GM12891 (cell line): Measurements from ENCODE around the gene TMEM222.

Experiments used
- DNase-seq: peaks from one replicate; pipeline ENCODE4 v3.0.0; 2011; ENCODE audit warnings: low spot score; ENCODE audit not compliant: insufficient read length
- FAIRE-seq: peaks from 2 replicates; lab custom pipeline; 2011; peaks lifted over from hg19 to GRCh38; lab: Jason Lieb, UNC
- PAX5 ChIP-seq: IDR thresholded peaks from 2 replicates; pipeline ENCODE4 v1.6.1; 2011; ENCODE audit warnings: low read length, moderate library complexity, mild to moderate bottlenecking; ENCODE audit not compliant: insufficient read depth, severe bottlenecking
- POLR2A ChIP-seq: IDR thresholded peaks from 2 replicates; pipeline ENCODE4 v1.6.1; 2011; ENCODE audit warnings: low read depth, low read length, control low read depth
- POLR2AphosphoS5 ChIP-seq: IDR thresholded peaks from 2 replicates; pipeline ENCODE4 v1.6.1; 2011; ENCODE audit warnings: low read depth, low read length, control low read depth
- POU2F2 ChIP-seq: IDR thresholded peaks from 2 replicates; pipeline ENCODE4 v1.6.1; 2011; ENCODE audit warnings: low read depth, mild to moderate bottlenecking, control low read depth, low read length, moderate library complexity
- SPI1 ChIP-seq: IDR thresholded peaks from 2 replicates; pipeline ENCODE4 v1.6.1; 2011; ENCODE audit warnings: low read depth, low read length, control low read depth
- TAF1 ChIP-seq: IDR thresholded peaks from 2 replicates; pipeline ENCODE4 v1.6.1; 2011; ENCODE audit warnings: low read depth, low read length, control low read depth

The TMEM222 gene

DNA sequence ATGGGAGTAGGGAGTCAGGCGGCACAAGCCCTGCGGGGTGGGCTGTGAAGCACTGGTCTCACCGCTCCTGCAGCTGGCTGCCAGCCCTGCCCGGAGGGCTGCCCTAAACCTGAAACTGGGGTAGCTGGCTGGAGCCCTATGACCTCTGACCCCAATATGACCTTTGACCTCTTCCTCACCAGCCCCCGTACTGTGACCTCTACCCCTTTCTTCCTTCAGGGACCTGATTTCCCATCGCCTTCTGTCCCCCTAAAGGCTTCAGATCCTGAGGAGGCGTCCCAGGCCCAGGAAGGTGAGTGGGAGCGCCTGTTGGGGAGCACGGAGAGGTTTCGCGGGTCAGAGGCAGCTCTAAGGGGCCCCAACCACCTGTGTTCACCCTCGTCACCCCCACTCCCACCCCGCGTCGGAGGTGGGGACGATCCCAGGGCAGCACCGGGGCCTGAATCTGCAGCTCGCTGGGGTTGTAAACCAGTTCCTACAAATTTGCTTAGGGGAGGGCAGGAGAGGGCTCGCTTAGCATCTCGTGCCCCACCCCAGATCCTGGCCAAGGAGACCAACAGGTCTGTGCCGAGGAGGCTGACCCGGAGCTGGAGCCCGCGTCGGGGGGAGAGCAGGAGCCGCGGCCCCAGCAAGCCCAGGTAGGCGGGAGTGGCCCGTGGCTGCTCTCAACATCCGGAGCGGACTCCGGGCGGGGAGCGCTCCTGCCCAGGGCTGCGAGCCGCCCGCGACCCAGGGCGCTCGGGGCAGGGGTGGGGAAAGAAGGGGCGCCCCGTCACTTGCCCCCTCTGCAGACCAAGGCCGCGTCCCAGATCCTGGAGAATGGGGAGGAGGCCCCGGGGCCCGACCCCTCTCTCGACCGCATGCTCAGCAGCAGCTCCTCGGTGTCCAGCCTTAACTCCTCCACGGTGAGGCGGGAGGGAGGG lies 27.2 kb downstream of the TMEM222 start:
- TF ChIP-seq POLR2A: no peak
- TF ChIP-seq TAF1: no peak
- TF ChIP-seq PAX5: no peak
- TF ChIP-seq POLR2AphosphoS5: no peak
- no peak for TF ChIP-seq SPI1
- TF ChIP-seq POU2F2: no peak
- DNase-seq (no peak), FAIRE-seq (no peak)

DNA sequence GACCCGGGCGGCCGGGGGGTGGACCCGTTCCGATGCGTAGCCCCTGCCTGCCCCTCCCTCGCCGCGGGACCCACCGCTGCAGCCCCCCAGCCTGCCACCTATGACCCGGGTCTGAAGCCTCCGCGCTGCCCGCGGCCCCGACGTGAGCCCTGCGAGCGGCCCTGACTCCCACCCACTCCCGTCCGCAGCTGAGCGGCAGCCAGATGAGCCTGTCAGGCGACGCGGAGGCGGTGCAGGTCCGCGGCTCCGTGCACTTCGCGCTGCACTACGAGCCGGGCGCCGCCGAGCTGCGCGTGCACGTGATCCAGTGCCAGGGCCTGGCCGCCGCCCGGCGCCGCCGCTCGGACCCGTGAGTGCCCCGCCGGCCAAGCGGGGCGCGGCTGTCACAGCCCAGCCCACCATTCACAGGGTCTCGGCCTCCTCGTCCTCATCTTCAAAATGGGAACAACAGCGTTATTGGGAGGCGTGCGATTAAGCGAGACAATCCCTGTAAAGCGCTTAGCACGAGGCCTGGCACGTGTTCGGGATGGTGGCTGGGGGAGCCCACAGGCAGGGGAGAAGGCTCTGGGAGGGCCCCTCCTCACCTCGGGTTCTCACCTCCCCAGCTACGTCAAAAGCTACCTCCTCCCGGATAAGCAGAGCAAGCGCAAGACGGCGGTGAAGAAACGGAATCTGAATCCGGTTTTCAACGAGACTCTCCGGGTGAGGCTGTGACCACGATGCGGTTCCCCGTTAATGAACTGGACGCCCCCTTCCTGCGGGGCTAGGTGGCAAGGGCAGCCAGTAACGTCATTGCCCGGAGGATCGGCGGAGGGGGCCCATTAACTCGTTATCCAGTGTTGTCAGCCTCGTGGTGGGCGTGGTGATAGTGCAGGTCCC lies 28.1 kb downstream of the TMEM222 start:
- no peak for DNase-seq

DNA sequence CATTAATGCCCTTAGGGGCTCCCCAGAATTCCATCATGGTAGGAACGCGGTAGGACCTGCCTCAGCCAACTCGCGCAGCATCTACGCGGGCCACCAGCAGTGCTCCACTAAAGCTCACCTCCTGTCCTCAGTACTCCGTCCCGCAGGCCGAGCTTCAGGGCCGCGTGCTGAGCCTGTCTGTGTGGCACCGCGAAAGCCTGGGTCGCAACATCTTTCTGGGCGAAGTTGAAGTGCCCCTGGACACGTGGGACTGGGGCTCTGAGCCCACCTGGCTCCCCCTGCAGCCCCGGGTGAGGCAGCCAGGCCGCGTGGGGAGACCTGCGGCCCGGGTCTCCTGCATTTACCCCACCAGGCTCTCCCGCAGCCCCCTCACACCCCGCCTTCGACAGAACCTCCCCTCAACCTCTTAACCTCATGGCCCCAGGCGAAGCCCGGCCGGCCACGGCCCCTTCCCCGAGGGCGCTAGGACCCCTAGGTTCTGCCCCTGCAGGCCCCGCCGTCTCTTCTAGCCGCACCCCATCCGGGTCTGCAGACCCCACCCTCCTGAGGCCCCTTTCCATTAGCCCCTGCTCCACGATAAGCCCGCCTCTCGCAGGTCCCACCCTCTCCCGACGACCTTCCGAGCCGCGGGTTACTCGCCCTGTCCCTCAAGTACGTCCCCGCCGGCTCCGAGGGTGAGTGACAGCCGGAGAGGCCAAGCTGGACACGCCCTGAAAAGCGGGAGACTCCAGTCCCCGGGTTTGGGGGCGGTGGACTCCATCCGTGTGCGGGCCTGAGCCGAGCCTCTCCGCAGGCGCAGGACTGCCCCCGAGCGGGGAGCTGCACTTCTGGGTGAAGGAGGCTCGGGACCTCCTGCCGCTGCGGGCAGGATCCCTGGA lies 28.9 kb downstream of the TMEM222 start:
- no peak for TF ChIP-seq POLR2A
- no peak for TF ChIP-seq PAX5
- no peak for TF ChIP-seq TAF1
- TF ChIP-seq POLR2AphosphoS5: no peak
- no peak for TF ChIP-seq POU2F2
- TF ChIP-seq SPI1: no peak
- DNase-seq: no peak
- FAIRE-seq: no peak

More for the DNA sequence above, 28.1 kb downstream of the TMEM222 start:
- TF ChIP-seq POLR2AphosphoS5 (no peak), SPI1 (no peak), PAX5 (no peak), POU2F2 (no peak), TAF1 (no peak), POLR2A (no peak)
- FAIRE-seq: no peak

DNA sequence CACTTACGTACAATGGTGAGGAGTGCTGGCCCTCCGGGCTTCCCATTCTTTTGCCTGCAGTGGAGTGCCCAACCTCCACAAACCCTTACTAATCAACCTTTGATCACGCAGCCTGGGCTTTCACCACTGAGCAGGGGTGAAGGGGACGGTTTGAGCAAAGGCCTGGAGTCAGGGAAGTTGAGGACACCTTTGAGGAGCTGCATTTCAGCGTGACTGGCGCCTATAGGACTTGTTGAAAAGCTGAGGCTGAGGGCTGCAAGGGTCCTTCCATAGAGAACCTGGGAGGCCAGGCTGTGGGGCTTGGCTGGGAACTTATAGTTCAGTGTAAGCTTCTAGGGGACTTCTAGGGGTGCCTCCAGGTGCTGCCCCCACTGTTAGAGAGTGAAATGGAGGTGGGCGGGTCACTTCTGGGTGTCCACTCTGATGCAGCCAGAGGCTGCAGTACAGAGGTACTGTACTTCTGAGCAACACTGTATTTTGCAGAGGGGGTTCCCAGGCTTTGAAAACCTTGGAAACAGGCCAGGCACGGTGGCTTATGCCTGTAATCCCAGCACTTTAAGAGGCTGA lies 29.7 kb downstream of the TMEM222 start:
- TF ChIP-seq POLR2A (no peak), TAF1 (no peak), PAX5 (no peak), POU2F2 (no peak), POLR2AphosphoS5 (no peak), SPI1 (no peak)
- DNase-seq: no peak
- FAIRE-seq: no peak

DNA sequence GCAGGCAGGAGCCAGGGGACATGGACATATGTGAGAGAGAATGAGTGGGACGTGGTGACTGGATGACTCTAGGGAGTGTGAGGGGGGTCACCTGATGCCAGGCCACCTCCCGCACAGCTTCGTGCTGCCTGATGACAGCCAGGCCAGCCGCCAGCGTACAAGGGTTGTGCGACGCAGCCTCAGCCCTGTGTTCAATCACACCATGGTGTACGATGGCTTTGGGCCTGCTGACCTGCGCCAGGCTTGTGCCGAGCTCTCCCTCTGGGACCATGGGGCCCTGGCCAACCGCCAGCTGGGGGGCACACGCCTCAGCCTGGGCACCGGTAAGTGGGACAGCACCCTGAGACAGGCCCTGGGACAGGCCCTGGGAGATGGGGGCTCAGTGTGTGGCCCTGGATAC lies 31.2 kb downstream of the TMEM222 start:
- no peak for TF ChIP-seq PAX5
- no peak for TF ChIP-seq SPI1
- TF ChIP-seq POLR2AphosphoS5: no peak
- no peak for TF ChIP-seq TAF1
- FAIRE-seq (no peak), DNase-seq (no peak)

DNA sequence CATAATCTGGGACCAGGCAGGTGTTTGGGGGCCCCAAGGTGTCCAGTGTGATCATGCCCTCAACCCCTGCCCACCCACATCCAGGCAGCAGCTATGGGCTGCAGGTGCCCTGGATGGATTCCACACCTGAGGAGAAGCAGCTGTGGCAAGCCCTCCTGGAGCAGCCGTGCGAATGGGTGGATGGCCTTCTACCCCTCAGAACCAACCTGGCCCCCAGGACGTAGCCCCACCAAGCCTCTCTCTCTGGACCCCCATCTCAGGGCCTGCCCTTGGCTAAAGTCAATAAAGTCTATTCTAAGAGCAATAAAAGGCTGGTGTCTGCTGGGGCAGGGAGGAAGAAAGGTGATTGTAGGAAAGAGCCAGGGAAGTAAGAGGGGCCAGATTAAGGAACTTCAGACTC lies 31.7 kb downstream of the TMEM222 start:
- TF ChIP-seq POLR2A (no peak), POLR2AphosphoS5 (no peak), SPI1 (no peak), POU2F2 (no peak), PAX5 (no peak), TAF1 (no peak)
- FAIRE-seq (no peak), DNase-seq (no peak)

DNA sequence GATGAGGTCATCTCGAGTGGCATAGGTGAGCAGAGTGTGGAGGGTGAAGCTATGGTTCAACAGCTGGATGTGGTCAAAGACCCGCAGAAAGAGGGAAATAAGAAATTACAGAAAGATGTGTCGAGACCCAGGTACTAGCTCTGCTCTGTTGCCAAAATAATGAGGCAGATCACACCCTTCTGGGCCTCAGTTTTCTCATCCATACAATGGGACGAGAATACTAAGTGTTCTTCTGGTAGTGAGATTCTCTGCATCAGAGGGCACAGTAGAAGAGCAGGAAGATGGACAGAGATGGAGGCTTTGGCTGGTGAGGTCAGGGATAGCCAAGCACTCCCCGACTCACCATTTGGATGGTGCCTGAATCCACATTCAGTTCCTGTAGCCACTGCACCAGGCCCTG lies 33.7 kb downstream of the TMEM222 start:
- FAIRE-seq (no peak), DNase-seq (no peak)
- no peak for TF ChIP-seq SPI1

DNA sequence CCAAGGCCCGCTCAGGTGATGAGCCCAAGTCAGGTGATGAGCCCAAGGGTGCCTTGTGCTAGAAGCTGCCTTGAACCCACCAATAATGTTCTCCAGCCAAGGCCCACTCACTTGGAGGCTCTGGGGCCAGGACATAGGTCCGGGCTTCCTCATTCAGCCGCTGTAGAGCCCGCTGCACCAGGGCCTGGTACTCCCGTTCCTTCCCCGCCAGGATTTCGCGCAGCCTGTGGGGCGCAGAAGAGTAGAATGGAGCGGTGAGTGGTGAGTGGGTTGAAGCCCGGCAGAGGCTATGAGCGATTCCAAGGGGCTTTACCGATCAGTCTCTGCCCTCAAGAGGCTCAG lies 34.3 kb downstream of the TMEM222 start:
- no peak for DNase-seq
- FAIRE-seq: no peak
- no peak for TF ChIP-seq POU2F2
- no peak for TF ChIP-seq PAX5
- no peak for TF ChIP-seq POLR2A
- no peak for TF ChIP-seq SPI1
- TF ChIP-seq TAF1: no peak
- TF ChIP-seq POLR2AphosphoS5: no peak
